Spleen (tissue), 11 donors: Measurements from ENCODE around the gene LGALS1. TPM values are rescaled to one million over a fixed set of nuclear protein-coding genes. Genes with fewer than 3 reads are reported as not detected.
"Not testable (repeated sequence)": the region's sequence is repeated elsewhere in the genome, so short reads cannot be mapped to it uniquely, and the experiment has no call there.

Source experiments
- DNase-seq: peaks from one replicate; pipeline ENCODE4 v3.0.0-alpha.2; 2020
- H3K27ac ChIP-seq, 8 donors: fragments of 200-600 bp; sonication (generic) in 7 of 8; 1 replicate in 4 of 8; 2 replicates in 4 of 8; pipeline versions ENCODE4 v1.5.0 to v1.8.0; 2016 to 2021; ENCODE audit warnings: inconsistent platforms in 4 of 8, mild to moderate bottlenecking in 4 of 8, moderate library complexity in 1 of 8
- H3K27me3 ChIP-seq, 7 donors: fragments of 200-600 bp; sonication (generic) in 6 of 7; replicated peaks in 1 of 7; 1 replicate in 4 of 7; 2 replicates in 3 of 7; pipeline versions ENCODE4 v1.5.0 to v1.8.0; 2016 to 2021; ENCODE audit warnings: inconsistent platforms in 3 of 7, mild to moderate bottlenecking in 1 of 7
- H3K36me3 ChIP-seq, 6 donors: fragments of 200-600 bp; sonication (generic) in 5 of 6; 1 replicate in 4 of 6; 2 replicates in 2 of 6; pipeline versions ENCODE4 v1.5.0 to v1.8.0; 2016 to 2021; ENCODE audit warnings: inconsistent platforms in 2 of 6
- H3K4me1 ChIP-seq, 6 donors: fragments of 200-600 bp; sonication (generic) in 5 of 6; 1 replicate in 3 of 6; 2 replicates in 3 of 6; pipeline versions ENCODE4 v1.5.0 to v1.8.0; 2016 to 2021; ENCODE audit warnings: inconsistent platforms in 3 of 6
- H3K4me3 ChIP-seq, 8 donors: fragments of 200-600 bp; sonication (generic) in 7 of 8; 1 replicate in 4 of 8; 2 replicates in 4 of 8; pipeline versions ENCODE4 v1.5.0 to v1.8.0; 2016 to 2021; ENCODE audit warnings: inconsistent platforms in 4 of 8, mild to moderate bottlenecking in 4 of 8, moderate library complexity in 2 of 8
- H3K9me3 ChIP-seq, 8 donors: fragments of 200-600 bp; sonication (generic) in 7 of 8; 1 replicate in 4 of 8; 2 replicates in 4 of 8; pipeline versions ENCODE4 v1.5.0 to v1.8.0; 2016 to 2021; ENCODE audit warnings: inconsistent platforms in 4 of 8
- CTCF ChIP-seq, 11 experiments: fragments of 200-600 bp in 7 of 11; fragments of 450-650 bp in 4 of 11; sonication (generic) in 4 of 11; IDR thresholded peaks in 8 of 11; conservative IDR thresholded peaks in 3 of 11; 1 replicate in 7 of 11; 2 replicates in 4 of 11; pipeline versions ENCODE4 v1.4.0 to v1.8.0; 2016 to 2021; ENCODE audit warnings: antibody characterized with exemption in 11 of 11, inconsistent platforms in 4 of 11, mild to moderate bottlenecking in 1 of 11
- POLR2A ChIP-seq, 3 donors: fragments of 450-650 bp; IDR thresholded peaks; one replicate each; pipeline ENCODE4 v1.5.1; 2017; ENCODE audit warnings: antibody characterized with exemption in 3 of 3, mild to moderate bottlenecking in 1 of 3
- POLR2AphosphoS5 ChIP-seq, 3 donors: sonication (generic); formaldehyde crosslinking; IDR thresholded peaks; one replicate each; pipeline ENCODE4 v1.5.1; 2017; ENCODE audit warnings: antibody characterized with exemption in 3 of 3
- WGBS, 5 donors: extraction: QIAGEN DNeasy Blood & Tissue Kit in 3 of 5; methylation state at CpG; one replicate each; pipeline versions ENCODE4 v1.1.5 to v1.1.7; 2013 to 2018; 5-methylcytosine and 5-hydroxymethylcytosine counted together
- intact Hi-C: fragments of 100-400 bp; cut with DNase I; formaldehyde crosslinking; loops from one replicate; pipeline ENCODE4 v1.15.0; 2023; ENCODE audit warnings: low total_unique reads
- polyA plus RNA-seq, 3 donors: library from polyadenylated mRNA; stranded (reverse); fragments of 200-250 nt; gene quantifications; one replicate each; pipeline ENCODE4 v1.2.1, GENCODE V29; 2013
- total RNA-seq, 7 donors: library from RNA; depleted of rRNA in 3 of 7; stranded (reverse); fragments of >200 nt in 3 of 7; fragmentation: NEBNext Ultra II Directional in 4 of 7; extraction: Animal tissue kit (Norgen Biotek cat#: 25700) in 4 of 7; gene quantifications; one replicate each; pipeline versions ENCODE4 v1.1.0 to v1.2.1, GENCODE V29; 2016 to 2021
- donor health status: healthy with polysubstance abuse.
- donor health status: DM: no; HTN: no; CAD: no; lungs with moderate emphysema.
- donor health status: DM: no; HTN: no; CAD: no.
- donor health status: Bipolar disorder and iron deficiency.
- donor health status: healthy.
- donor health status: DM: no; HTN: no; CAD: no.
- donor health status: DM: yes; HTN: yes; CAD: no.

Gene LGALS1
- total and polyA plus RNA-seq, 10 donors = 158 to 544 (median 394) TPM

GRCh38 chr22:37650463-37651136 is 24.8 kb upstream of the LGALS1 start:
- WGBS, 5 donors = 94 to 98% (median 95%) methylated on average over 16 to 17 of the region's 17 CpGs

GRCh38 chr22:37654563-37655251 is 20.7 kb upstream of the LGALS1 start:
- no peak overlapping the region for H3K27ac ChIP-seq
- no peak overlapping the region for H3K4me3 ChIP-seq
- intact Hi-C loops = no loop called here
- DNase-seq = no peak
- peaks cover 0 to 62% (median 51%) of the 10 kb centered on the region in 6 donors for H3K36me3 ChIP-seq
- H3K4me1 ChIP-seq = peaks cover 8 to 17% (median 14%) of the 10 kb centered on the region in 6 donors
- no peak for TF ChIP-seq POLR2A (IDR thresholded peaks at IDR 0.05)
- no peak for TF ChIP-seq POLR2AphosphoS5 (IDR thresholded peaks at IDR 0.05)
- TF ChIP-seq CTCF (IDR thresholded peaks at IDR 0.05 in 8 of 11, conservative IDR thresholded peaks at IDR 0.05 in 3 of 11) = no peak
- no peaks in the 10 kb centered on the region for H3K9me3 ChIP-seq
- WGBS, 5 donors = 82 to 95% (median 86%) methylated on average over 13 to 14 of the region's 14 CpGs
- no peaks in the 10 kb centered on the region for H3K27me3 ChIP-seq

More at GRCh38 chr22:37650463-37651136, 24.8 kb upstream of the LGALS1 start:
- Histone ChIP-seq H3K4me3 (no peak overlapping the region), H3K36me3 (peaks cover 0 to 100% (median 91%) of the 10 kb centered on the region in 6 donors), H3K4me1 (no peaks in the 10 kb centered on the region), H3K9me3 (no peaks in the 10 kb centered on the region), H3K27ac (no peak overlapping the region), H3K27me3 (no peaks in the 10 kb centered on the region)
- intact Hi-C loops = no loop called here
- TF ChIP-seq CTCF (IDR thresholded peaks at IDR 0.05 in 8 of 11, conservative IDR thresholded peaks at IDR 0.05 in 3 of 11) (no peak), POLR2A (IDR thresholded peaks at IDR 0.05) (no peak), POLR2AphosphoS5 (IDR thresholded peaks at IDR 0.05) (peak in 1 of 3 donors; percentile 24)
- no peak for DNase-seq

GRCh38 chr22:37655252-37655563 is 20.2 kb upstream of the LGALS1 start:
- peaks cover 12 to 22% (median 19%) of the 10 kb centered on the region in 6 donors for H3K4me1 ChIP-seq
- H3K9me3 ChIP-seq = no peaks in the 10 kb centered on the region
- no peak overlapping the region for H3K27ac ChIP-seq
- 82 to 89% (median 87%) methylated on average over 10 to 17 of the region's 17 CpGs for whole genome bisulfite sequencing, 5 donors
- intact Hi-C loops = no loop called here
- peaks cover 0 to 57% (median 46%) of the 10 kb centered on the region in 6 donors for H3K36me3 ChIP-seq
- TF ChIP-seq POLR2AphosphoS5 (IDR thresholded peaks at IDR 0.05) = no peak
- TF ChIP-seq CTCF (IDR thresholded peaks at IDR 0.05 in 8 of 11, conservative IDR thresholded peaks at IDR 0.05 in 3 of 11) = no peak
- TF ChIP-seq POLR2A (IDR thresholded peaks at IDR 0.05) = no peak
- no peak overlapping the region for H3K4me3 ChIP-seq
- no peaks in the 10 kb centered on the region for H3K27me3 ChIP-seq
- DNase-seq = no peak

GRCh38 chr22:37656583-37656982 is 18.9 kb upstream of the LGALS1 start:
- H3K36me3 ChIP-seq = peaks cover 0 to 44% (median 33%) of the 10 kb centered on the region in 6 donors
- H3K9me3 ChIP-seq, intact Hi-C loops, DNase-seq, H3K4me3 ChIP-seq, H3K27me3 ChIP-seq: not testable (repeated sequence)
- peaks cover 19 to 35% (median 33%) of the 10 kb centered on the region in 6 donors for H3K4me1 ChIP-seq
- 93 to 97% (median 96%) methylated on average over 4 of the region's 4 CpGs for WGBS, 5 donors
- H3K27ac ChIP-seq = peak overlapping the region in 1 of 8 donors; percentile 5
